Astrocyte (in vitro differentiated cells and primary cell): Measurements from ENCODE around the gene PKP4. TPM values are rescaled to one million over a fixed set of nuclear protein-coding genes. Genes with fewer than 3 reads are reported as not detected.
"Not testable (repeated sequence)": the region's sequence is repeated elsewhere in the genome, so short reads cannot be mapped to it uniquely, and the experiment has no call there.

Source experiments
- DNase-seq: peaks from one replicate; pipeline ENCODE4 v3.0.0-alpha.2; 2010; ENCODE audit warnings: low read depth
- FAIRE-seq: peaks from 2 replicates; lab custom pipeline; 2011; peaks lifted over from hg19 to GRCh38; lab: Jason Lieb, UNC
- H2AFZ ChIP-seq: 2 replicates; pipeline ENCODE4 v1.6.0; 2012; ENCODE audit warnings: low read depth, low read length, inconsistent platforms
- H3K27ac ChIP-seq: 2 replicates; pipeline ENCODE4 v1.5.1; 2011; ENCODE audit warnings: low read depth, low read length, inconsistent platforms
- H3K27me3 ChIP-seq: 2 replicates; pipeline ENCODE4 v1.6.0; 2011; ENCODE audit warnings: low read length, inconsistent platforms; ENCODE audit not compliant: insufficient read depth
- H3K36me3 ChIP-seq: 2 replicates; pipeline ENCODE4 v1.5.1; 2011; ENCODE audit warnings: low read length, inconsistent platforms; ENCODE audit not compliant: insufficient read depth
- H3K4me1 ChIP-seq: 2 replicates; pipeline ENCODE4 v1.5.1; 2011; ENCODE audit warnings: low read length, inconsistent platforms; ENCODE audit not compliant: insufficient read depth
- H3K4me2 ChIP-seq: 2 replicates; pipeline ENCODE4 v1.6.0; 2012; ENCODE audit warnings: low read length, inconsistent platforms
- H3K4me3 ChIP-seq: 2 replicates; pipeline ENCODE4 v1.5.1; 2011; ENCODE audit warnings: low read depth, mild to moderate bottlenecking, low read length, inconsistent platforms; ENCODE audit not compliant: insufficient read depth
- H3K79me2 ChIP-seq: 2 replicates; pipeline ENCODE4 v1.6.0; 2012; ENCODE audit warnings: mild to moderate bottlenecking, low read length, inconsistent platforms; ENCODE audit not compliant: insufficient read depth
- H3K9ac ChIP-seq: 2 replicates; pipeline ENCODE4 v1.6.0; 2012; ENCODE audit warnings: mild to moderate bottlenecking, low read length, inconsistent platforms
- H3K9me3 ChIP-seq: 2 replicates; pipeline ENCODE4 v1.5.1; 2012; ENCODE audit warnings: low read depth, mild to moderate bottlenecking, low read length, inconsistent platforms; ENCODE audit not compliant: insufficient read depth
- H4K20me1 ChIP-seq: 2 replicates; pipeline ENCODE4 v1.6.0; 2012; ENCODE audit warnings: low read length, inconsistent platforms; ENCODE audit not compliant: insufficient read depth
- H3K27ac Mint-ChIP-seq: one replicate; pipeline ENCODE4 v1.8.0; 2021; ENCODE audit warnings: mild to moderate bottlenecking, mixed read lengths; ENCODE audit not compliant: unreplicated experiment
- H3K27me3 Mint-ChIP-seq: one replicate; pipeline ENCODE4 v1.8.0; 2021; ENCODE audit warnings: low read depth, mixed read lengths; ENCODE audit not compliant: unreplicated experiment
- H3K36me3 Mint-ChIP-seq: one replicate; pipeline ENCODE4 v1.8.0; 2021; ENCODE audit warnings: low read depth, mixed read lengths; ENCODE audit not compliant: unreplicated experiment
- H3K4me1 Mint-ChIP-seq: one replicate; pipeline ENCODE4 v1.8.0; 2021; ENCODE audit warnings: low read depth, mixed read lengths; ENCODE audit not compliant: unreplicated experiment
- H3K4me3 Mint-ChIP-seq: one replicate; pipeline ENCODE4 v1.8.0; 2021; ENCODE audit warnings: mild to moderate bottlenecking, moderate library complexity, mixed read lengths; ENCODE audit not compliant: unreplicated experiment
- H3K9me3 Mint-ChIP-seq: one replicate; pipeline ENCODE4 v1.8.0; 2021; ENCODE audit warnings: mild to moderate bottlenecking, mixed read lengths; ENCODE audit not compliant: unreplicated experiment
- EZH2 ChIP-seq: IDR thresholded peaks from 2 replicates; pipeline ENCODE4 v1.6.1; 2012; ENCODE audit warnings: mild to moderate bottlenecking, low read length, inconsistent platforms; ENCODE audit not compliant: insufficient read depth
- total RNA-seq: library from RNA; stranded (reverse); gene quantifications from 2 replicates; pipeline ENCODE4 v1.2.1, GENCODE V29; 2021
- TF ChIP-seq, protein P1 (sequence below): IDR thresholded peaks from 2 replicates; pipeline ENCODE4 v1.5.1; 2011; ENCODE audit warnings: low read depth, mild to moderate bottlenecking, inconsistent platforms, low read length, moderate library complexity; ENCODE audit not compliant: insufficient read depth

Gene PKP4
- total RNA-seq, 1 donor from 2014 or later, result 38.4 TPM

DNA sequence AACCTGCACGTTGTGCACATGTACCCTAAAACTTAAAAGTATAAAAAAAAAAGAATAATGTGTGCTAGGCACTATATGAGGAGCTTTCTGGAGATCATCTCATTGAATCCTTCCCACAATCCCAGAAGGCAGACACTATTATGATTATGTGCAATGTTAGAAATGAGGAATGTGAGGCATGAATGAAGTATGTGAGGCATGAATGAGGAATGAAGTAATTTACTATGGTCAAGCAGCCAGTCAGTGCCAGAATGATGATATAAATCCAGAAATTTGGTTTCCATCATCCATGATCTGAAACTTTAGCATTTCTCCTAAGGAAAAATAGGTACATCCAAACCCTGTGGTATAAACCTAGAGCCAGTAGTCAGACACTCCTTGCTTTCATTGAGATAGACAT, 42.2 kb upstream of the PKP4 start:
- Histone ChIP-seq H3K4me2 (peak overlapping the region; percentile 20), H3K4me3 (no peak overlapping the region), H3K79me2 (no peaks in the 10 kb centered on the region), H3K36me3 (no peaks in the 10 kb centered on the region), H3K9ac (no peak overlapping the region), H3K9me3 (peaks cover 3% of the 10 kb centered on the region), H3K27ac (peak overlapping the region; percentile 46), H2AFZ (no peak overlapping the region), H4K20me1 (no peaks in the 10 kb centered on the region), H3K4me1 (peaks cover 22% of the 10 kb centered on the region), H3K27me3 (no peaks in the 10 kb centered on the region)
- DNase-seq, result peak; percentile 71
- TF ChIP-seq, protein P1, sequence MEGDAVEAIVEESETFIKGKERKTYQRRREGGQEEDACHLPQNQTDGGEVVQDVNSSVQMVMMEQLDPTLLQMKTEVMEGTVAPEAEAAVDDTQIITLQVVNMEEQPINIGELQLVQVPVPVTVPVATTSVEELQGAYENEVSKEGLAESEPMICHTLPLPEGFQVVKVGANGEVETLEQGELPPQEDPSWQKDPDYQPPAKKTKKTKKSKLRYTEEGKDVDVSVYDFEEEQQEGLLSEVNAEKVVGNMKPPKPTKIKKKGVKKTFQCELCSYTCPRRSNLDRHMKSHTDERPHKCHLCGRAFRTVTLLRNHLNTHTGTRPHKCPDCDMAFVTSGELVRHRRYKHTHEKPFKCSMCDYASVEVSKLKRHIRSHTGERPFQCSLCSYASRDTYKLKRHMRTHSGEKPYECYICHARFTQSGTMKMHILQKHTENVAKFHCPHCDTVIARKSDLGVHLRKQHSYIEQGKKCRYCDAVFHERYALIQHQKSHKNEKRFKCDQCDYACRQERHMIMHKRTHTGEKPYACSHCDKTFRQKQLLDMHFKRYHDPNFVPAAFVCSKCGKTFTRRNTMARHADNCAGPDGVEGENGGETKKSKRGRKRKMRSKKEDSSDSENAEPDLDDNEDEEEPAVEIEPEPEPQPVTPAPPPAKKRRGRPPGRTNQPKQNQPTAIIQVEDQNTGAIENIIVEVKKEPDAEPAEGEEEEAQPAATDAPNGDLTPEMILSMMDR, result no peak
- no peak for TF ChIP-seq EZH2
- Mint-ChIP-seq H3K27ac (peak overlapping the region; percentile 70), H3K4me3 (no peak overlapping the region), H3K9me3 (peaks cover 12% of the 10 kb centered on the region), H3K27me3 (no peaks in the 10 kb centered on the region), H3K36me3 (no peaks in the 10 kb centered on the region), H3K4me1 (peaks cover 29% of the 10 kb centered on the region)
- peak; percentile 93 for FAIRE-seq

- peaks cover 4% of the 10 kb centered on the region for H3K36me3 Mint-ChIP-seq
- no peaks in the 10 kb centered on the region for H3K27me3 ChIP-seq
- no peak overlapping the region for H3K9ac ChIP-seq
- H2AFZ ChIP-seq, result no peak overlapping the region
- H4K20me1 ChIP-seq, result no peaks in the 10 kb centered on the region
- DNase-seq (no peak), FAIRE-seq (no peak)
- H3K27me3 Mint-ChIP-seq, result no peaks in the 10 kb centered on the region
- H3K9me3 ChIP-seq, result peaks cover 2% of the 10 kb centered on the region
- no peak overlapping the region for H3K4me3 ChIP-seq
- H3K79me2 ChIP-seq, result no peaks in the 10 kb centered on the region
- H3K36me3 ChIP-seq, result no peaks in the 10 kb centered on the region
- no peak overlapping the region for H3K4me3 Mint-ChIP-seq
- no peaks in the 10 kb centered on the region for H3K4me1 ChIP-seq
- no peak overlapping the region for H3K4me2 ChIP-seq
- H3K27ac ChIP-seq, result no peak overlapping the region
- no peak for TF ChIP-seq EZH2
- TF ChIP-seq, protein P1, result no peak
- no peaks in the 10 kb centered on the region for H3K4me1 Mint-ChIP-seq
- peaks cover 22% of the 10 kb centered on the region for H3K9me3 Mint-ChIP-seq
- H3K27ac Mint-ChIP-seq, result no peak overlapping the region
These were observed 24.6 kb upstream of the PKP4 start for GRCh38 chr2:158432117-158432516.

GRCh38 chr2:158433716-158434115, 23.0 kb upstream of the PKP4 start:
- not testable (repeated sequence) for H3K27me3 ChIP-seq, H3K27ac ChIP-seq, H3K36me3 ChIP-seq, H3K36me3 Mint-ChIP-seq, H4K20me1 ChIP-seq, H3K27me3 Mint-ChIP-seq, DNase-seq, H3K4me1 Mint-ChIP-seq, H3K4me3 ChIP-seq, H3K9ac ChIP-seq, H3K27ac Mint-ChIP-seq, FAIRE-seq, H3K4me3 Mint-ChIP-seq, H3K4me1 ChIP-seq, H2AFZ ChIP-seq, H3K79me2 ChIP-seq, H3K9me3 ChIP-seq, H3K4me2 ChIP-seq
- H3K9me3 Mint-ChIP-seq, result peaks cover 16% of the 10 kb centered on the region

DNA sequence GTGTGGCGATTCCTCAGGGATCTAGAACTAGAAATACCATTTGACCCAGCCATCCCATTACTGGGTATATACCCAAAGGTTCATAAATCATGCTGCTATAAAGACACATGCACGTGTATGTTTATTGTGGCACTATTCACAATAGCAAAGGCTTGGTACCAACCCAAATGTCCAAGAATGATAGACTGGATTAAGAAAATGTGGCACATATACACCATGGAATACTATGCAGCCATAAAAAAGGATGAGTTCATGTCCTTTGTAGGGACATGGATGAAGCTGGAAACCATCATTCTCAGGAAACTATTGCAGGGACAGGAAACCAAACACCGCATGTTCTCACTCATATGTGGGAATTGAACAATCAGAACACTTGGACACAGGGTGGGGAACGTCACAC, 17.7 kb upstream of the PKP4 start:
- not testable (repeated sequence) for H2AFZ ChIP-seq, H3K79me2 ChIP-seq, H4K20me1 ChIP-seq, H3K9me3 ChIP-seq, H3K4me2 ChIP-seq, H3K4me1 ChIP-seq, H3K27me3 Mint-ChIP-seq, H3K27me3 ChIP-seq, H3K27ac ChIP-seq, H3K4me3 Mint-ChIP-seq, H3K36me3 Mint-ChIP-seq, H3K36me3 ChIP-seq, H3K4me1 Mint-ChIP-seq, FAIRE-seq, H3K9ac ChIP-seq, DNase-seq, H3K4me3 ChIP-seq, H3K27ac Mint-ChIP-seq
- peaks cover 11% of the 10 kb centered on the region for H3K9me3 Mint-ChIP-seq
